MG63 (cell line): ENCODE data around the gene ELAPOR1. TPM values are rescaled to one million over a fixed set of nuclear protein-coding genes. Genes with fewer than 3 reads are reported as not detected.
A peak's percentile ranks its signal among the peaks of the same experiment; 100 is the strongest.

Experiments used
- DNase-seq: peaks from one replicate; pipeline ENCODE4 v3.0.0-alpha.2; 2020
- H3K27me3 ChIP-seq: fragments of 250-450 bp; sonication (Bioruptor Pico); 2 replicates; pipeline ENCODE4 v1.5.1; 2020; ENCODE audit warnings: mild to moderate bottlenecking, moderate library complexity
- H3K36me3 ChIP-seq: fragments of 250-450 bp; sonication (Bioruptor Pico); 2 replicates; pipeline ENCODE4 v1.5.1; 2020; ENCODE audit warnings: mild to moderate bottlenecking, moderate library complexity
- H3K4me3 ChIP-seq: fragments of 250-450 bp; sonication (Bioruptor Pico); 2 replicates; pipeline ENCODE4 v1.5.1; 2020; ENCODE audit warnings: mild to moderate bottlenecking, moderate library complexity
- H3K9me3 ChIP-seq: fragments of 250-450 bp; sonication (Bioruptor Pico); 2 replicates; pipeline ENCODE4 v1.5.1; 2020; ENCODE audit warnings: mild to moderate bottlenecking, moderate library complexity
- total RNA-seq: library from RNA; depleted of rRNA; stranded (reverse); fragments of >200 nt; shearing (Covaris generic); gene quantifications from 2 replicates; pipeline ENCODE4 v1.2.3, GENCODE V29; 2014; ENCODE audit warnings: low replicate concordance

The ELAPOR1 gene
- total RNA-seq, 1 experiment from 2014 or later = 0.20 TPM

DNA sequence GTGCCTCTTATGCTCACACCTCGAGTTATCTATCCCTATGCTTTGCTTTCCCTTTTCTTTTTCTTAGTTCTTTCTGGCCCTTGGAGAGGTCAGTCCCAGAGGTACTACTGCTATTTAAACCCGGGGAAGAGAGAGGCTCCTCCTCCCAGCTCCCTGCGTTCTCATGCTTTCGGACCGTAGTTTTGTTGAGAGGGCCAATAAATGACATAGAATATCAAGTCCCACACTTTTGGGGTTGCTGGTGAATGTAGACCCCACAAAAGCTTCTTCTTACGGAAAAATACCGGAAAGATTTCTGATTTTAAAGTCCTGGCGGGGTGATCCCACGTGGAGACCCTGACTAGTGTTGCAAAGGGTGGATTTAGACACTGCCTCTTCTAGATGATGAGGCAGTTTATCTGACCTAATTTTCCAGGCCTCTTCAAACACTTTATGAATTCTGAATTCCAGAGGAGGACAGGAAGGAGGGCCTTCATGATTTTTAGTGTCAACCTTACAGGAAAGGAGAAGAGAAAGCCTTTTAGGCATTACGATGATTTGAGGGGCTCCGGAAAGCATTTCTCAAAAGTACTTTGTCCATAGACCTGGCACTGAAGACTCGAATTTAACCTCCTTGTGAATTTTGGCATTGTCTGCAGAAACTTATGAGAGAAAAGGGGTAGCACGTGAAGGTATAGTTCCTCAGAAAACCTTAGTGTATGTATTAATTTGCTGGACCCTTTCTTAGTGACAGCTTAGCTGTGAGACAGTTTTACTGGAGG lies 22.7 kb upstream of the ELAPOR1 start:
- DNase-seq = peak; percentile 63
- H3K9me3 ChIP-seq = no peaks in the 10 kb centered on the region; the same call in 1 of the 2 replicates
- peaks cover 48% of the 10 kb centered on the region for H3K36me3 ChIP-seq
- H3K27me3 ChIP-seq = no peaks in the 10 kb centered on the region
- H3K4me3 ChIP-seq = peak overlapping the region; percentile 98

DNA sequence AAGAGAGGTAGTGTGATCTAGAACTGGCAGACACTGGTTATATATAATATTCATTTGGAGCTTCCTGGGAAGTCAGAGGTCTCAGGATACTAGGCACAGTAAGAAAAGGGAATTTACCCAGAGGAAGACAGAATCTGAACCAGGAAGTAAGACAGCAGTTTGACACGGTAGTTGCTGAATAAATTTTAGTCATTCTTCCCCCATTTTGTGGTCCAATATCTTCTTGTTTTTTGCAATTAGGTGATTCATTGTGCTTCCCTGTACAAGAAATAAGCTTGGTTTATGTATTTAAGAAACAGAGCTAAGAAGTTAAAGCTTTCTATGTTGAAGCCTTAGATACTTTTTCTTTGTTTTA lies 22.1 kb upstream of the ELAPOR1 start:
- peak overlapping the region; percentile 98 for H3K4me3 ChIP-seq
- no peak for DNase-seq
- peaks cover 53% of the 10 kb centered on the region for H3K36me3 ChIP-seq
- no peaks in the 10 kb centered on the region; the same call in 1 of the 2 replicates for H3K9me3 ChIP-seq
- H3K27me3 ChIP-seq = no peaks in the 10 kb centered on the region

DNA sequence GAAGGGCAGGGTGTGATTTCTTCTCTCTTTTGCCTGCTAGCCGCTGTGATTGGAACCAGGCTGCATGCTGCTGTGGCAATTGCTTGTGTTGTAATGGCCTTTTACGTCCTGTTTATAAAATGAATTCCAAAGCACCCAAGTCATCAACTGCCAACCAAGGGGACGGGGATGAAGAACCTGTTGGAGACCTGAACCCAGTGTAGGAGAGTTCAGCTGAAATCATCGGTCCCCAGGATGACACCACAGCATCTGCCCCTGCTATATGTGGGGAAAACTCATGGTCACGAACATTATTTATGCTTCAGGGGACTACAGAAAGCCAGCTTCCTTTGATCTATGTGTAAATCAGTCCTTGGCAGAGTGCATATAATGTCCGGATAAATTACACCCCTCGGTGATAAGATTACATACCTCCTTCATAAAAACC lies 19.5 kb upstream of the ELAPOR1 start:
- no peak overlapping the region for H3K4me3 ChIP-seq
- DNase-seq = peak; percentile 48
- no peaks in the 10 kb centered on the region for H3K27me3 ChIP-seq
- no peaks in the 10 kb centered on the region; the same call in 1 of the 2 replicates for H3K9me3 ChIP-seq
- peaks cover 50% of the 10 kb centered on the region for H3K36me3 ChIP-seq

DNA sequence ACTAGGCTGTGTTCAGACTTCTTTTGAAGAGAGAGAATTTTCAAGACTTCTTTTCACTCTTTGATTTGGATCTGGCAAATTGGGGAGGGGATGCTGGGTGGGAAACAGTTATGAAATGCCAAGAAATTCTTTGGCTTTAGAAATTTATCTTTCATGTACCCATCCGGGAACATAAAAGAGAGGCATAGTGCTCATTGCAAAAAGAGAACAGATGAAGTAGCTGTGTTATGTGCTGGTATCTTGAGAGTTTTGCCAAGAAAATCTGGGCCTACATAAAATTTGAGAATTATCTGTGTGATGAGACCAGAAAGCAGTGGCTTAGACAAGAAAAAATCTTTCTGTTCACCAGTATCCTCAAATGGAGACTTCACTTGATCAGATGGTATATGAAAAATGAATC lies 19.0 kb upstream of the ELAPOR1 start:
- DNase-seq = no peak
- Histone ChIP-seq H3K4me3 (no peak overlapping the region), H3K27me3 (no peaks in the 10 kb centered on the region), H3K9me3 (no peaks in the 10 kb centered on the region), H3K36me3 (peaks cover 46% of the 10 kb centered on the region)

DNA sequence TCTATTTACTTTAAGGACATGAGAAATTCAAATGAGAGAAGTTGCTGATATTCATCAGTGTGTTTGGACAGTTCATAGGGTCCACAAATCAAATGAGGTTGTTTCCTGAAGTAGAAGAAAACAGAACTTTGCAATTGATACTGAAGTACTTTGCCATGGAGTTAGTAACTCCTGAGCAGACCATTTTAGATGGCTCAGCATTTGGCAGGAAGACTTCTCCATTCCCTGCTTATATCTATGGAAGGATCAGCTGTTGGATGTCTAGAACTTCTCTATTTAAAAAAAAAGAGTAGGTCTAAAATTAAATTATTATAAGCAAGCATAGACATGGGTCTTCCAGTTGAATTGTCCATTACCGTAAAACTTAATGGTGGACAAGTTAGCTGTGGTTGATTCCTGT lies 18.3 kb upstream of the ELAPOR1 start:
- DNase-seq = no peak
- Histone ChIP-seq H3K27me3 (no peaks in the 10 kb centered on the region), H3K9me3 (no peaks in the 10 kb centered on the region), H3K36me3 (peaks cover 50% of the 10 kb centered on the region), H3K4me3 (no peak overlapping the region)

DNA sequence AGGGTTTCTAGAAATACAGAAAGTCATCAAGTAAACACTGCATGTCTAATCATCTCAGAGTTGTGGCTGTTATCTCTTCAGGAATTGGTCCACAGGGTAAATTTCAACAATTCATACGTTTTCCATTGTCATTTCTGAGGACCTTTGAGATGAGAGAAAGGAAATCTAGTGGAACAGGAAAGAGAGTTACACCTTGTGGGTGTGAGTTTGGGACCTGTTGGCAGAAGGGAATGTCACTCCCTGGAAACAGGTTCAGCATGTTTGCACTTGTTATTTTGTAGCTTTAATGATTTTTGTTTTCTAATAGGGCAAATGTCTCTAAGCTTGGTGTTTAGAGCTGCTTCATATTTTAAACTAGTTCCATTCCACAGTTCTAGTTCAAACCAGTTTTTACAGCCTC lies 17.8 kb upstream of the ELAPOR1 start:
- Histone ChIP-seq H3K36me3 (peaks cover 50% of the 10 kb centered on the region), H3K9me3 (no peaks in the 10 kb centered on the region), H3K27me3 (no peaks in the 10 kb centered on the region), H3K4me3 (no peak overlapping the region)
- no peak for DNase-seq

DNA sequence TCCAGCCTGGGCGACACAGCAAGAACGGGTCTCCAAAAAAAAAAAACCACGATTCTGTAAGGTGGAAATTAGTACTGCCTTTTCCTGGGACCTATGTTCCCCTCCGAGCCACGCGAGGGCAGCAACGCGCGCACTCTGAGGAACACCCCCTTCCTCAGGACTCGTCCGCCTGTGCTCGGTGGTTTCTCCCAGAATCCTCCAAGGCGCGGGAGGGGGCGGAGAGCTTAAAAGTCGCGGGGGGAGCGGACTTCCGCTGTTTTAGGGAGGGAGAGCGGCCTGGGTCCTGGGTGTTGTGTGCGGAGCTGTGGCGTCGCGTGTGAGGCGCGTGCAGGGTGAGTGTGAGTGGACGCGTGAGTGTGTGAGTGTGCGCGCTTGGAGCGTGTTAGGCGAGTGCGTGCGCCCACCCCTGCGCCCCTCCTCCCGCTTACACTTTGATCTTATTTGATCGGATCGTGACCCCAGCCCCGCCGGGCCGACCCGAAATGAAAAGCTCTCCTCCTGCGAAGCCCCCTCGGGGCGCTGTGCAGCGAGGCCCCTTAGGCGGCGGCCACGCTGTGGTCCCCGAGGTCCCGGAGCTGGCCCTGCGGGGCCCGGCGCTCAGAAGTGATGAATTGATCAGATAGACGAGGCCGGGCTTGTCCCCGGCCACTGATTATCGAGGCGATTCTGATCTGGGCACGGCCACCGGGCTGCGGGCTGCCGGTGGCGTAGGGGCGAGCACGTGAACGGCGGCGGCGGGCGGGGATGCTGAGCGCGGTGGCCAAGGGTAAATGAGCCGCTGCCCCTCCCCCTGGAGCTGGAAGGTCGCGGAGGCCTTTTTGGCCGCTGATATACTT lies 13.8 kb upstream of the ELAPOR1 start:
- peak; percentile 100 for DNase-seq
- no peaks in the 10 kb centered on the region; the same call in 1 of the 2 replicates for H3K27me3 ChIP-seq
- H3K4me3 ChIP-seq = peak overlapping the region; percentile 93
- peaks cover 29% of the 10 kb centered on the region for H3K36me3 ChIP-seq
- no peaks in the 10 kb centered on the region for H3K9me3 ChIP-seq

DNA sequence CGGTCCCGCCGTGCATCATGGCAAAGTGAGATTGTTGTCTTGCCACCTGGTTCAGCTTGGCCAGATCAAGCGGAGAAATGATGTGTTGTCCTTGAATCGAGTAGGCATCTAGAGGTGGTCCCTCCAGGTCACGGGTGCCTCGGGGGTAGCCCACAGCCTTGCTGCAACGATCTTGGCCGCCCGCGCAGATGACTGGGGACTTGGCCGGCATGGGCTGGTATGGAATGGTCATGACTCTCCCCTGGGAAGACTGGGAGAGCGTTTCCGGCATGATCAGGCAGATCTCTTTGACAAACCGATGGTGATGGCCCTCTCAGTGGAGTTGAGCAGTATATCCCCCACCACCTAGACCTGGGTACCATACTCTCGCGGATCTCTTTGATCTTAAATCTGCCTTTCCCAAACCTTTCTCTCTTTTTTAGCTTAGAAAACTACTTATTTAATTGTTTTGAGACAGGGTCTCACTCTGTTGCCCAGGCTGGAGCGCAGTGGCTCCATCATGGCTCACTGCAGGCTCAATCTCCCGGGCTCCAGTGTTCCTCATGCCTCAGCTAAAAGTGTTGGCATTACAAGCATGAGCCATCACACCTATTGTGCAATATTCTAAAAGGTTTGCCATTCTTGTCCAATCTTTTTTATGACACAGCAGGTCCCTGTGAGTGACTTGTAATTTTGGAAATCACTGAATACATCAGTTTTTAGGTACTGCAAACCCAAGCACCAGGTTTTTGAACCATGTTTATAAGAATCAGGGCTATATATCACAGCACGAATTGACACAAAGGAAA lies 9.4 kb upstream of the ELAPOR1 start:
- H3K9me3 ChIP-seq = no peaks in the 10 kb centered on the region
- DNase-seq = no peak
- no peak overlapping the region for H3K4me3 ChIP-seq
- peaks cover 16% of the 10 kb centered on the region for H3K36me3 ChIP-seq
- H3K27me3 ChIP-seq = peaks cover 24% of the 10 kb centered on the region; the same call in 1 of the 2 replicates

DNA sequence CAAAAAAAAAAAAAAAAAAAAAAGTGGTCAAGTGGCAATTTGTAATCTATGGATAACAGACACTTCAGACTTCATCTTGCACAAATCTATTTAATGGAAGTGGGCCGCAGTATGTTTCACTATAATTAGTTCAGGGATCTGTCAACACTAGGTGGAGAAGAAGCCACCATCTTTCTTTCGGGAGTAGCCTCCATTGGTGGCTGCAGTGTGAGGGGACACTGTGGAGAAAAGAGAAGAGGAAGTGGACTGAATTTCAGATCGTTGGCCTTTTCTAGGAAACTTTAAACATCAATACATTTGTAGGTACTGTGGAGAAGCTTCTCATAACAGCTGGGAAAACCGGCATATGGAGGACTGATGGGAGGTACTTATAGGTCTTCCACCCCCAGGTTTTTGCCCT lies 8.0 kb upstream of the ELAPOR1 start:
- no peak for DNase-seq
- Histone ChIP-seq H3K36me3 (peaks cover 11% of the 10 kb centered on the region), H3K27me3 (peaks cover 31% of the 10 kb centered on the region; the same call in 1 of the 2 replicates), H3K4me3 (no peak overlapping the region), H3K9me3 (no peaks in the 10 kb centered on the region)

DNA sequence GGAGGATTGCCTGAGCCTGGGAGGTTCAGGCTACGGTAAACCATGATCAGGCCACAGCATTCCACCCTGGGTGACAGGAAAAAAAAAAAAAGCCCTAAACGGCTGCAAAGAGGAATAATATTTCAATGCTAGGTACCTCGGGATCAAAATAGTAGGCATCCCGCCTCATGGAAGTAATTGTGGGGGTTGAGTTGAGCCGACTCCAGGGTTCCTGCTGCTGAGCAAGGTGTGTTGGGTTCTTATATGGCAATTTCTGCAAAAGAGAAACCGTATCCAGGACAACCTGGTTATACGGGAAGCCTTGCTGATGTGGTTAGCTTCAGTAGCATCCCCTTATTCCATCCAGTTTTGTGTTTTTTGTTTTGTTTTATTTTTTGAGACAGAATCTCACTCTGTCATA lies 6.1 kb upstream of the ELAPOR1 start:
- Histone ChIP-seq H3K36me3 (no peaks in the 10 kb centered on the region; the same call in 1 of the 2 replicates), H3K27me3 (peaks cover 45% of the 10 kb centered on the region), H3K4me3 (no peak overlapping the region), H3K9me3 (no peaks in the 10 kb centered on the region)
- no peak for DNase-seq

DNA sequence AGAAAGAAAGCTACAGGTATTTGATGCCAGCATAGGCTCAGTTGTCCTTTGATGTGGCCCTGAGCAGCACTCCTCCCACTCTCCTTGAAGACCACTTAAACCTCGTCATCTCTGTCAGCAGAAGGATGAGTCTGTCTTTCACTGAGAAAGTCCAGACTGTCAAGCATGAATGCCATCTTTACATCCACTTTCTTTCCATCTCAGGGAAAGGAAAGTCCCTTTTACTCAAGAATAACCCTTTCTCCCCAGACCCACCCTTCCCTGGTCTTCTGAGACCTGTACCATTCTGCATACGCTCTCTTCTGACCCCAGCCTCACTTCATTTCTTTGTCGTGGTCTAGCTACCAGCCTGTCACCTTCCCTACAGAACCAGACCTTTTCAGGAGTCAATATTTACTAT lies 4.0 kb upstream of the ELAPOR1 start:
- peaks cover 61% of the 10 kb centered on the region for H3K27me3 ChIP-seq
- no peak for DNase-seq
- no peaks in the 10 kb centered on the region for H3K9me3 ChIP-seq
- no peak overlapping the region for H3K4me3 ChIP-seq
- no peaks in the 10 kb centered on the region for H3K36me3 ChIP-seq

DNA sequence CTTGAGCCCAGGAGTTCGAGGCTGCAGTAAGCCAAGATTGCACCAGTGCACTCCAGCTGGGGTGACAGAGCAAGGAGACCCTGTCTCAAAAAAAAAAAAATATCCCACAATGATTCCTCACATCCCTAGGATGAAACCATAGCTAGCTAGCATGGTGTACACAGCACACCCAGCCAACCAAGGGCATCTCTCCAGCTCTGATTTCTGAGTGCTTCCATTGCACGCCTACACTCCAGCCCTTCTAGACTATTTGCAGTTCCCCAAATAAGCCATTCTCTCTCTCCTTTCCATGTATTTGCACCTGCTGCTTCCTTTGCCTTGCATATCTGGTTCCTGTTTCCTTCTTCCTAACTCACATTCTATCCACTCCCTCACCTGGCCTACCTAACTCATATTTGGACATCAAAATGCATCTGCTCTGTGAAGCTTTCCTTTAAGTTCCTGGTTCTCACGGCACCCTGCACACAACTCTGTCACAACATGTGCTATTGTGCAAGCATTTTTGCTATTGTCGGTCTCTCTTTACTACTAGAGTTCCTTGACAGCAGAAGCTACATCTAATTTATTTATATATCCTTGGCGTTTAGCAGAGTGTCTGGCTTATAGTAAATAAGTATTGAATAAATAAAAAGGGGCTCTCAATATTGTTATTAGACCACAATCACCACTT lies 2.4 kb upstream of the ELAPOR1 start:
- no peak overlapping the region for H3K4me3 ChIP-seq
- H3K27me3 ChIP-seq = peaks cover 57% of the 10 kb centered on the region
- no peak for DNase-seq
- H3K36me3 ChIP-seq = no peaks in the 10 kb centered on the region
- H3K9me3 ChIP-seq = no peaks in the 10 kb centered on the region

DNA sequence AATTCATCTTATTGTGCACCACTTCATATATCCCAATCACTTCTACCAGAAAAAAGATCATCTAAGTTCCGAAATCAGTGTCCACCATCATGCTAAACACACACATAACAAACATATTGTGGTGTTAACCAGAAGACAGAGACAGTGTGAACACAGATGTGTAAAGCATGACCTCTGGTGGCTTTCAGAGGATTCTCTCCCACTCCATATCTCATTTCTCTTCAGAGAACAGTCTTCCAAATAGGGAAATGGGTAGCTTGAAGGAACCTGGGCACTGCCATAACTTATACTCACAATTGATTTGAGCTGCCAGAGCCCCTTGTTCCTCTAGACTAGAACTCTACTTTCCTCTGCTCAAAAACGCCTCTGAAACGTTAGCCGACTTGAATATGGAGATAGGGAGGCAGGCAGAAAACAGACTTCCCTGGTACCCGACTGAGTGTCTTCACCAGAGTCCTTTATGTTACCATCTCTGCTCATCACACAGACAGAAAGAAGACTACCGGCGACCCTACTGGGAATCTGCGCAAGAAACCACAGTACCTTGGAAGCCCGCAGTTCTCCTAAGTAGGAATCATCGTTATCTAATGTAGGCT lies 1.8 kb upstream of the ELAPOR1 start:
- Histone ChIP-seq H3K4me3 (no peak overlapping the region), H3K36me3 (no peaks in the 10 kb centered on the region), H3K9me3 (no peaks in the 10 kb centered on the region), H3K27me3 (peaks cover 55% of the 10 kb centered on the region)
- DNase-seq = no peak

DNA sequence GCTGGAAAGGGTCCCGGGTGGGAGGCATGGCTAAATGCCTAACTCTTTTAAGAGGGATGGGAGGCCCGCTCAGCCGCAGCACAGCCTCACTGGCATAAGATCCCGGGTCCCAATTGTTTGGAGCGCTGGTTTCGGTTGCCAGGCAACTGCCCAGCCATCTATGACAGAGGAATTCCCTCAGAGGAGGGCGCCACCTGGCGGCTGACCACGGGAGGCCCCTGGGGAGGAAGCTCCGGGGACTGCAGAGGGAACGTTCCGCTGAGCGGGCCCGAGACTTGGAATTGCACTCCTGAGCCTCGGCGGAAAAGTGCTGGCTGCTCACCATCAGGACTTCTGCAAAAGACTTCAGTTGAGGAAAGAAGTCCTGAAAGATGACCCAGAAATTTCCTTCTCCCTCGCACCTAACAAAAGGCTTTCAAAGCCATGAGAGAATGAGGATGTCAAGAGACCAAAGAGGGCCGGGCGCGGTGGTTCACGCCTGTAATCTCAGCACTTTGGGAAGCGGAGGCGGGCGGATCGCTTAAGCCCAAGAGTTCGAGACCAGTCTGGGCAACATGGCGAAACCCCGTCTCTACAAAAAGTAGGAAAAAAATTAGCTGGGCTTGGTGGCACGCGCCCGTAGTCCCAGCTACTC lies 1.1 kb upstream of the ELAPOR1 start:
- H3K36me3 ChIP-seq = no peaks in the 10 kb centered on the region
- peaks cover 51% of the 10 kb centered on the region for H3K27me3 ChIP-seq
- no peaks in the 10 kb centered on the region for H3K9me3 ChIP-seq
- peak; percentile 95 for DNase-seq
- H3K4me3 ChIP-seq = no peak overlapping the region

DNA sequence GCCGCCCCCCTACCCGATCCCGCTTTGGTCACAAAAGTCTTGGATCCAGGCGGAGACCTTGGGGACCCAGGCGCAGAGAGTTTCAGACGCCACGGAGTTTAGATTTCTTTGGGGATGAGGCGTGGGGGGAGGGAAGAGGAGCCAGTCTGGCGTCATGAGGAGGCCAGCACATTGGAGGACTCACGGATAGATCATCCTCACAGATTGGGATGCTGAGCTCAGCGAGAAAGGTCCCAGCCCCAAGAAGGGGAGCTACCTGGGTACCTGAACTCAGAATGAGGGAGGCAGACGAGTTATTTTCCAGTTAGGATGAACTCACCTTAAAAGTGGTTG lies 393 bp downstream of the ELAPOR1 start:
- Histone ChIP-seq H3K27me3 (peaks cover 40% of the 10 kb centered on the region), H3K36me3 (no peaks in the 10 kb centered on the region), H3K4me3 (no peak overlapping the region), H3K9me3 (no peaks in the 10 kb centered on the region)
- no peak for DNase-seq

DNA sequence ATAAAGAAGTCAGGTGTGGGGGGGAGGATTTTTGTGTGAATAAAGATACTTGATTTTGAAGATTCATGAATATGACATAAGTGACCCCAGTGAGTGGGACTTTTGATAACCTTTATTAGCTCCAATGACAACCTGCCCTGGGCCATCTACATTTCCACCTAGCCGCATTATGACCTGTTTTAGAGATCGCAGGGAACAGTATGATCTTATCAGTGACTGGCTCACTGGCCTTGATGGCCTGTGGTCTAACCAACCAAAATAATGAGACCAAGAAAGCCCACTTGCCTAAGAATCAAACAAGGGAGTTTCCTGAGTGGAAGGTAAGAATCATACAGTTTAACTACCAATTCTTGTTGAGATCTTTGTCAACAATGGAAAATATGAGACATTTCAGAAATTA lies 1.8 kb downstream of the ELAPOR1 start:
- Histone ChIP-seq H3K9me3 (no peaks in the 10 kb centered on the region), H3K27me3 (peaks cover 33% of the 10 kb centered on the region), H3K36me3 (no peaks in the 10 kb centered on the region)

More for the DNA sequence above, 1.8 kb downstream of the ELAPOR1 start:
- no peak for DNase-seq
- H3K4me3 ChIP-seq = no peak overlapping the region
